Endometrial microvascular endothelial cells (primary cell): ENCODE measurements around the gene WTIP. TPM values are rescaled to one million over a fixed set of nuclear protein-coding genes. Genes with fewer than 3 reads are reported as not detected.
"Not testable (repeated sequence)": the region's sequence is repeated elsewhere in the genome, so short reads cannot be mapped to it uniquely, and the experiment has no call there.

ENCODE experiments used
- in situ Hi-C: cut with HindIII; loops from 2 replicates; pipeline ENCODE4 v1.10.0; 2017; ENCODE audit warnings: low sequenced_read_pairs, low pct_unique_long_range_greater_than_20kb; ENCODE audit errors: inconsistent ontology term
- total RNA-seq: library from RNA; depleted of rRNA; stranded (reverse); fragments of >200 nt; gene quantifications from one replicate; pipeline ENCODE4 v1.2.3, GENCODE V29; 2015; ENCODE audit errors: inconsistent ontology term

WTIP gene
- total RNA-seq, 1 donor from 2014 or later: 29.2 TPM

DNA sequence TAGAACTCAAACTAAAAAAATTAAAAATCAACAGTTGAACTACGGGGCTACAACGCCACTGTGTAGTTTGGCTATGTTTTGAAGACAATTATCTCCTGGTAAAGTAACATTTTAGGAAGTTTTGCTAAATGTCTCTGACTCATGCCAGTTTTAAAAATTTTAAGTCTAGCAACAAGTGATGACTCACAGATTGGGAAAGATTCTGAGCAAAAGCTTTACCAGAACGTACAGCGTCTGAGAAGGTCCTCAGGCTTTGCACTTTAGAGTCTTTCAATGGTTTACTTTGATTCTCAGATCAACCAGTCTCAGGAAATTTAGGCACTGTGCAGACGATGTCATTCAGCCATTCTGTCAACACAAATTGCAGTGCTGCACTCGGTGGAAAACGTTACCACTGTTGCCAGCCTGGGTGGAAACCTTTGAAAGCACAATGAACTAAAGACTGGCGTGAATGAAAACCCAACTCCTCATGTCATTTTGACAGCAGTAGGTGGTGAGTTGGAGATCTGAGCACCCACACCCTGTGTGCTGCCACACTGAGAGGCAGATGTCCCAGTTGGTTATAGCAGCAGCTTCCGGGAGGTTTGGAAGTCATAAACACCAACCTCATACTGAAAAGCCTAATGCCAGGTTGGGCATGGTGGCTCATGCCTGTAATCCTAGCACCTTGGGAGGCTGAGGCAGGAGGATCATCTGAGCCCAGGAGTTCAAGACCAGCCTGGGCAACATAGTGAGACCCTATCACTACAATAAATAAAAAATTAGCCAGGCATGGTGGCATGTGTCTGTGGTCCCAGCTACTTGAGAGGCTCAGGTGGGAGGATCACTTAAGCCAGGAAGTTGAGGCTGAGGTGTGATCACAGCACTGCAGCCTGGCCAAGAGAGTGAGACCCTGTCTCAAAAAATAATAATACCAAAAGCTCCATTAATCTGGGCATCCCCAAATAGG is 6.3 kb upstream of the WTIP start:
- in situ Hi-C loops: no loop called here

DNA sequence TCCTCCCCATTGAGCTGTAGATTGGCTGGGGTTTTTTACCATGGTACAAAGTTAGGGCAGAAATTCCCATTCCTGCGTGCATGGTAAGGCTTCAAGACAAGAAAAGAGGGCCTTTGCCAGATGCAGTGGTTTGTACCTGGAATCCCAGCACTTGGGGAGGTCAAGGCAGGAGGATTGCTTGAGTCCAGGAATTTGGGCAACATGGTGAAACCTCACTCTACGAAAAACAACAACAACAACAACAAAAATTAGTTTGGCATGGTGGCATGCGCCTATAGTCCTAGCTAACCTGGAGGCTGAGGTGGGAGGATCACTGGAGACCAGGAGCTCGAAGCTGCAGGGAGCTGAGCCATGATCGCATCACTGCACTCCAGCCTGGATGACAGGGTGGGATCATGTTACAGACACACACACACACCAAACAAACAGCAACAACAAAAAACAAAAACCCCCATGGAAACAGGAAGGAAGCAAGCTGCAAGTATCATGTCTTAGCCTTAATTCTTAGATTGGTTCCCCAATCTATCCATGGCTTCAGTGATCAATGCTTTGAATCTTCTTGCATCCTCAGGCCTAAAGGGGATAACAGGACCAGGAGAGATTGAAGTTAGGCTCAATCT is 5.5 kb upstream of the WTIP start:
- in situ Hi-C loops: no loop called here

DNA sequence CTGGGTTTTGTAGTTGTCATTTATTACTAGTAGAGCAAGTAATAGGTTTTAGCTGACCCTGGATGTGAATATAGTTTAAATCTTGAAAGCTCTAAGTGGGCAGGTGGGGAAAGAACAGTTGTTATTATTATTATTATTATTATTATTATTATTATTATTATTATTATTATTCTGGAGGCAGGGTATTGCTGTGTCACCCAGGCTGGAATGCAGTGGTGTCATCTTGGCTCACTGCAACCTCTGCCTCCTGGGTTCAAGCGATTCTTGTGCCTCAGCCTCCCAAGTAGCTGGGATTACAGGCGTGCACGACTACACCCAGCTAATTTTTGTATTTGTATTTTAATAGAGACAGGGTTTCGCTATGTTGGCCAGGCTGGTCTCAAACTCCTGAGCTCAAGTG is 3.1 kb upstream of the WTIP start:
- in situ Hi-C loops: not testable (repeated sequence)

DNA sequence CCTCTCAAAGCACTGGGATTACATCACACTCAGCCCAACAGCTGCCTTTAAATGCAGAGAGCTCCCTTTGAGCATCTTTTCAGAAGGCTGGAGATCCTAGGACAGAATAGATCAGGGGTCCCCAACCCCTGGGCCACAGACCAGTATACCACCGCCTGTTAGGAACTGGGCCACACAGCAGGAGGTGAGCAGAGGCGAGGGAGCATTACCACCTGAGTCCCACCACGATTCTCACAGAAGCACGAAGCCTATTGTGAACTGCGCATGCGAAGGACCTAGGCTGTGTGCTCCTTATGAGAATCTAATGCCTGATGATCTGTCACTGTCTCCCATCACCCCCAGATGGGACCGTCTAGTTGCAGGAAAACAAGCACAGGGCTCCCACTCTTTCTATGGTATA is 2.2 kb upstream of the WTIP start:
- in situ Hi-C loops: no loop called here

DNA sequence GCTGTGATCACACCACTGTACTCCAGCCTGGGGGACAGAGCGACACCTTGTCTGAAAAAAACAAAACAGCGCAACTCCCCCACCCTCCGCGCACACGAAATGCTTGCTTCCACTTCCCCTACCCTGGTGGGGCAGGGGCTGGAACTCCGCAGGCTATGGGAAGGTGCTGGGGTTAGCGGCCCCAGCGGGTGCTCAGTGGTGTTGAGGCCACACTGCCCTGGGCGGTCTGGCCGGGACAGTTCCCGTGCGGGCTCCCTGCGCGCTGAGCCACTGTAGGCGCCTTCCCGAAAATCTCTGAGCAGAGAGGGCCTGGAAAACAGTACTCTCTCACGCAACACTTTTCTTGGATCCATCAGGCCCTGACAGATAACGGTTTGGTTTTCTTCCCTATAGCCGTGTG is 1.1 kb upstream of the WTIP start:
- in situ Hi-C loops: no loop called here

DNA sequence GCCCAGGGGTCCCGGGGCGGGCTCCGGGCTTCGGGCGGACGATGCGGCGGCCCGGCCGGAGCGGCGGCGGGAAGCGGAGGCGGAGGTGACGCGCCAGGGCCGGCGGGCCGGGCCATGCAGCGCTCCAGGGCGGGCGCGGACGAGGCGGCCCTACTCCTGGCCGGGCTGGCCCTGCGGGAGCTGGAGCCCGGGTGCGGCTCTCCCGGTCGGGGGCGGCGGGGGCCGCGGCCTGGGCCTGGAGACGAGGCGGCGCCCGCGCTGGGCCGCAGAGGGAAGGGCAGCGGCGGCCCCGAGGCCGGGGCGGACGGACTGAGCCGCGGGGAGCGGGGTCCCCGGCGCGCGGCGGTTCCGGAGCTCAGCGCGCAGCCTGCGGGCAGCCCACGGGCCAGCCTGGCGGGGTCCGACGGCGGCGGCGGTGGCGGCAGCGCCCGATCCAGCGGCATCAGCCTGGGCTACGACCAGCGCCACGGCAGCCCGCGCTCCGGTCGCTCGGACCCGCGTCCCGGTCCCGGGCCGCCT is 362 bp downstream of the WTIP start:
- in situ Hi-C loops: no loop called here

DNA sequence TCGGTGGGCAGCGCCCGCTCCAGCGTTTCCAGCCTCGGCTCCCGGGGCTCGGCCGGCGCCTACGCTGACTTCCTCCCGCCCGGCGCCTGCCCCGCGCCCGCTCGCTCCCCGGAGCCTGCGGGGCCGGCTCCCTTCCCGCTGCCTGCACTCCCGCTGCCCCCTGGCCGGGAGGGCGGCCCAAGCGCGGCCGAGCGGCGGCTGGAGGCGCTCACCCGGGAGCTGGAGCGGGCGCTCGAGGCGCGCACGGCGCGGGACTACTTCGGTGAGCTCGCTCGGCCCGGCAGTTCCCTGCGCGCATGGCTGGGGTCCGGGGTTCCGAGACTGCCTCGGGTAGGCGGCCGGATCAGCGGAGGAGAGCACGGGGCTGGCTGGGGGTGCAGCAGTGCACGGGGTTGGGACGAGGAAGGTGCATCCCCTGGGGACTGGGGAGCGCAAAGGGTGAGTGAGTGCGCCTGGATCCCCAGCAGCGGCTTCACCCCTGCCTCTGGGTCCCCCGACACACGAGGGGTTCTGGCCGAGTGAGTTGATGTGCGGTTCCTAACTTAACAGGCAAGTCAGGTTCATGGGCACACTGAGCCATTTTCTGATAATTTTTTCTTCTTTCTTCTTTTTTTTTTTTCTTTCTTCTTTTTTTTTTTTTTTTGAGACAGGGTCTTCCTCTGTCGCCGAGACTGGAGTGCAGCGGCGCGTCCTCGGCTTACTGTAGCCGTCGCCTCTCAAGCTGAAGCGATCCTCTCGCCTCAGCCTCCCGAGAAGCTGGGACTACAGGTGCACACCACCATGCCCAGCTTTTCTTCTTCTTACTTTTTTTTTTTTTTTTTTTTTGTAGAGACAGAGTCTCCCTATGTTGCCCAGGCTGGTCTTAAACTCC is 1.1 kb downstream of the WTIP start:
- in situ Hi-C loops: no loop called here

DNA sequence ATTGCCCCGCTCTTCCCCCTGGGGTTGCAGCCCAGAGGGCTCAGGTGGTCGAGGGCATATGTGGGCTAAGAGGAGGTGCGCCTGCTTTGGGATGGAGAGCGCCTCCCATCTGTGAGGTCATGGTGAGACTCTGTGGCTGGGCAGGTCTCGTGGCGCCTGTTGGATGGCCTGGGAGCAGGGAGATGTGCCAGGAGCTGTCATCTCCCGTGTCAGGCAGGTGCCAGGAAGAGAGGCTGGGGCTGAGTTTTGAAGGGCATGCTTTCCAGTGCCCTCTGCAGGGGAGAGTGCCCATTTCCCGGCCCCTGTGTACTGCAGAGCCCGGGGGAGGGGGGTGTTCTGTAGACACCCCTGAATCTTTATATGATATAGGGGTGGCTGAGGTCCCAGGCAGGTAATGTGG is 2.8 kb downstream of the WTIP start:
- in situ Hi-C loops: no loop called here

DNA sequence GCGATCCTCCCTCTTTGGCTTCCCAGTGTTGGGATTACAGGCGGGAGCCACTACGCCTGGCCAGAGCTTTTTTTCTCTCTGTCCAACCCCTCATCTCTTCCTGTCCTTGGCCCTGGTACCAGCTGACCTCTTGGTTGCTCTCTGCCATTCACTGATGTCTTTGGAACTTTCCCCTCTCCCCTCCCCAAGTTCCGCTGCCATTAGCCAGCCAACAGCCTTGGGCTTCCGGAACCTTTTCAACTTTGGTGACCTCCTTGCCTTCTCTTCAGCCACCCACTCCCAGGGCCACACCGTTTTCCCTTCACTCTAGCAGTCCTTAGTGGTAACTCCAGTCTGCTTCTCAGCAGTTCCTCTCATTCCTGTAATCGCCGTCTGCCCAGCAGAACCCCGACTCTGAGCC is 4.3 kb downstream of the WTIP start:
- in situ Hi-C loops: no loop called here

DNA sequence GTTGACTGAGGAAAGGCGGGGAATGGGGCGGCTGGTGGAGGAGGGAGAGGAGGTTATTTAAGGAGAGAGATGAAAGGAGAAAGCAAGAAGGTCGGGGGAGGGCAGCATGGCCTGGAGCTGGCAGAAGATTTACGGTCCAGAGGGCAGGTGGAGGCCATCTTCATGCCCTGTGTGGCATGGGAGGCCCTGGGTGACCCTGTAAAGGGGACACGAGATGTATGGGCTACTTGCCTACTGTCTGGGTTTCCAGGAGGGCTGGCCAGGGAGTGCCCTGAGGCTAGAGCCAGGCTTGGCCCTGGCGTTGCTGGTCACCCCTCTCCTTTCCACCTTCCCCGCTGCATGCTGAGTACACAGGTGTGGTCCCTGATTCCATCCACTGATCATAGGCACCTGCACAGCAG is 6.1 kb downstream of the WTIP start:
- in situ Hi-C loops: no loop called here

DNA sequence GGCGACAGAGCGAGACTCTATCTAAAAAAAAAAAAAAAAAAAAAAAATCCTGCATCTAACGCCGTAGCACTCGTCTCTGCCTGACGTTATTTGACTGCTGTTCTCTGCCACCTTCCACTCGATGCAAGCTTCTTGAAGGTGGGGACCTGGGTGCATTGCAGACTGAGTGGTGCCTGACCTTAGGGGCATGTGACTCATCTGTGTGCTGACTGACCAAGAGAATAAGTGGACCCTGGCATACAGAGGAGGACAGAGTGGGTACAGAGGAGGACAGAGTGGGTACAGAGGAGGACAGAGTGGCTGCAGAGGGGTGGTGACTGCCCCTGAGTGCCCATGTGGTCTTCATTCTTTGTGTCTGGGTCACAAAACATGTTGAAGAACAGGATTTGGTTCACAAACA is 7.6 kb downstream of the WTIP start:
- in situ Hi-C loops: no loop called here

DNA sequence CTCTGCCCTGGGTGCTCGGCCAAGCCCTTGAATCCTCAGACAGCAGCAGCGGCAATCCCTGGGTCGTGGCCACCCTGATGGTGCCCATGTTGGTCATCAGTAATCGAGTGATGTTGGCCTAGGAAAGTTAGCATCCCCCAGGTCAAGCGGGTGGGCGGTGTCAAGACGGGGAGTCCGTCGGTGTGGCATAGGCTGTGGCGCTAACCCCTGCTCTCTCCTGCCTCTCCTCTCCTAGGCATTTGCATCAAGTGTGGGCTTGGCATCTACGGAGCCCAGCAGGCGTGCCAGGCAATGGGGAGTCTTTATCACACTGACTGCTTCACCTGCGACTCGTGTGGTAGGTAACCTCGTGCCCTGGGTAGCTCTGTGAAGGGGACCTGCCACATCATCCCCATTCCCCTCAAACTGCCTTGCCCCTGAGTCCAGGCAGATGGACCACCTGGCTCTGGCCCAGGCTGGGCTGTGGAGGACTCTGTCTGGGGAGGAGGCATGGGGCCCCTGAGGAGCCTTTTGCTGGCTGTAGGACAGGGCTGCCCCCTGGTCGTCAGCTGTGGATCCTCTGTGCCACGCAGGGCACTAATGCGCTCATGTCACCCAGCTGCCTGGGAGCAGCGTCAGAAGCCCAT is 8.7 kb downstream of the WTIP start:
- in situ Hi-C loops: no loop called here

DNA sequence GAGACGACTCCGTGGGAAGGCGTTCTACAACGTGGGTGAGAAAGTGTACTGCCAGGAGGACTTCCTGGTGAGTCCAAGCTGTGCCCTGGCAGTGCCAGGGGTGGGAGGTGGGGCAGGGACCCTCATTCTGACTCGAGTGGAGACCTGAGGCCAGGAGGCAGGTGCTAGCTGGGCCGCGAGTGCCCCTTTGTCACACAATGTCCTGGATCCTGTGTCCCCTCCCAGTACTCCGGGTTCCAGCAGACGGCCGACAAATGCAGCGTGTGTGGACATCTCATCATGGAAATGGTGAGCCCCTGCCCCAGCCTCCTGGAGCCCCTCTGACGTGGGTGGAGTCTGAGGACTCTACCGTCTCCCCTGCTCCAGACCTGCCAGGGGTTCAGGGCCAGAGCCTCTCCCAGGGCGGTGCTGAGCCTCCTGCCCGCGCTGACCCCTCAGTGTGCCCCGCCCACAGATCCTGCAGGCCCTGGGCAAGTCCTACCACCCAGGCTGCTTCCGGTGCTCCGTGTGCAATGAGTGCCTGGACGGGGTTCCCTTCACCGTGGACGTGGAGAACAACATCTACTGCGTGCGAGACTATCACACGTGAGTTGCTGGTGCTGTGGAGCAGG is 11.6 kb downstream of the WTIP start:
- in situ Hi-C loops: no loop called here

DNA sequence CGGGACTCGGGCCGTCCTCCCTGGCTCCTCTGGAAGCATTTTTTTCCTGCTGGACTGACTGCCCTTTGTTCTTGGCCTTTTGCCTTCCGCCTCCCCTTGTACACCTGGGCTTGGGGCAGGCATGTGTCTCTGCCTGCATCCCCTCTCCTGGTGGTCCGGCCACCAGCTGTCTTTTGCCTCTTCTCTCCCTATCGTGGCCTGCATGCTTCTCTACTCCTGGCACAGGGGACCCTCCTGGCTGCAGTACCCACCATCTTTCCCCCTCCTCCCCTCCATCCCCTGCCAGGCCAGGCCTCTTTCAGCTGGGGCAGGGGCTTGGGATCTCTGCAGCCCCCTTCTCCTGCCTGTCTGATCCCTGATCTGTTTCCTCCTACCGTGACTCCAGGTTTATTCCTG is 12.1 kb downstream of the WTIP start:
- in situ Hi-C loops: no loop called here

DNA sequence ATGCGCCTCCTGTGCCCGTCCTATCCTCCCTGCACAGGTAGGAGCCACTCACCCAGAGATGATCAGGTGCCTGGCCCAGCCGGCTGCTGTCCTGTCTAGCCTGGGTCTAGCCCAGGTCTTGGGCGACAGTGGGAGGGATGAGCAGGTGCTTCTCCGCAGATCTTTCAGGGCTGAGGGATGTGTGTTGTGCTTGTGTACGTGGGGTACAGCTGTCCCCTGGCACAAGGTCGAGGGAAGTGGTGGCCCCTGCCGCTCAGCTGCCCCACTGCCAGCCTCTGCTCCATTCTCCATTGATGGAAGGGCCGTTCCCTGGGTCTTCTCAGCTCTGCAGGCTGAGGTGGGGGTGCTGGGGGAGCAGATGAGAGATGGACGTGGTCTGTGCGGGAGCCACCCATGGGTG is 13.0 kb downstream of the WTIP start:
- in situ Hi-C loops: no loop called here

DNA sequence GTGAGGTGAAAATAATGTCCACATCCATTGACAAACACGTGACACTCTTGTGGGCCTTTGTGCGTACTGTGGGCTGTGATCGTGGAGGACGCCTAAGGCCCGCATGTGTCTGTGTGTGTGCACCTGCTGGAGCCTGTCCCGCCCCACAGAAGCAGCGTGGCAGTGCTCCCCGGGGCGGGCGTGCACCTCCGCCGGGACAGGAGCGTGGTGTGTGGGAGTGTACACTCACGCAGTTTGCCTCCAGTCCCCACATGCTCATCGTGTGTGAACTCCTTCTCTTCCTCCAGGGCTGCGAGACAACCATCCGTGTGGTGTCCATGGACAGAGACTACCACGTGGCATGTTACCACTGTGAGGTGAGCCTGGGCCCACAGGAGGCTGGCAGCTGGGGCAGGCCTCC is 13.9 kb downstream of the WTIP start:
- in situ Hi-C loops: no loop called here

DNA sequence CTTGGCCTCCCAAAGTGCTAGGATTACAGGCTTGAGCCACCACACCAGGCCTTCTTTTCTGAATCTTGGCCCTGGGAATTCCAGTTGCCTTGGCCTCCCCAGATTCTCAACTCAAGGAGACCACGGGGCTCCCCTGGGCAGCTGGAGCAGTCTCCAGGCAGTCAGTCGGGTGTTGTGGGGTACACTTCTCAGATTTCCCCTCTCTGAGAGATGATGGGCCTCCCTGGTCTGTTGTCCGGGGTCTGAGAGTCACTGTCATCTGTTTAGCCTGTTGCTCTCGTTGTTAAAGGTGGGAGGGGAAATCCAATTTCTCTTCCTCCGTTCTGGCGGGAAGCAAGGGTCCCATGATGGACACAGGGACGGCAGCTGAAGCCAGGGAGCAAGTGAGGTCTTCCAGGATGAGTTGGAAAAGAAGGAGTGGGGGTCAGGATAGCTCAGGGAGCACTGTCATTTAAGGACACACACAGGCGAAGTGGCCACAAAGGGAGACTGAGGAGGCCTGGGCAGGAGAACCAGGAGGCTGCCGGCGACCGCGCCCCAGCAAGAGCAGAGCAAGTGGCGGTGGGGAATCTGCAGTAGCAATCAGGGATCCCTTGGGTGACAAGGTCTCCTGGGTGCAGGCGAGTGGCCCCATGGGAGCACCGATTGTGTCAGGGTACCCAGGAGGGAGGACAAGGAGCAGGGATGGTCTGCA is 15.7 kb downstream of the WTIP start:
- in situ Hi-C loops: no loop called here
